GM19035 (cell line): ENCODE data around the gene CISH.

Experiments
- ATAC-seq: cut with Tn5 transposase; IDR thresholded peaks from one replicate; pipeline ENCODE4 v1.9.1; 2021; ENCODE audit not compliant: unreplicated experiment

Gene CISH

GRCh38 chr3:50599716-50600118, 11.9 kb downstream of the CISH start:
- no peak for ATAC-seq

GRCh38 chr3:50599115-50599715, 12.4 kb downstream of the CISH start:
- no peak for ATAC-seq

GRCh38 chr3:50594253-50594785, 17.3 kb downstream of the CISH start:
- no peak for ATAC-seq

GRCh38 chr3:50592568-50592967, 19.0 kb downstream of the CISH start:
- ATAC-seq, result no peak

- ATAC-seq, result peak; percentile 6
Observed at GRCh38 chr3:50591196-50591741, 20.3 kb downstream of the CISH start.

GRCh38 chr3:50588759-50589433, 22.7 kb downstream of the CISH start:
- no peak for ATAC-seq

- ATAC-seq, result no peak
Observed at GRCh38 chr3:50587806-50588758, 23.5 kb downstream of the CISH start.

- no peak for ATAC-seq
Observed at GRCh38 chr3:50587373-50587772, 24.2 kb downstream of the CISH start.

GRCh38 chr3:50586763-50587070, 24.9 kb downstream of the CISH start:
- no peak for ATAC-seq

GRCh38 chr3:50585919-50586762, 25.4 kb downstream of the CISH start:
- no peak for ATAC-seq

- ATAC-seq, result no peak
Observed at GRCh38 chr3:50584391-50584790, 27.2 kb downstream of the CISH start.

GRCh38 chr3:50583897-50584296, 27.7 kb downstream of the CISH start:
- no peak for ATAC-seq

- no peak for ATAC-seq
Observed at GRCh38 chr3:50582083-50582482, 29.5 kb downstream of the CISH start.

- no peak for ATAC-seq
Observed at GRCh38 chr3:50581459-50581842, 30.1 kb downstream of the CISH start.

GRCh38 chr3:50580683-50581458, 30.7 kb downstream of the CISH start:
- no peak for ATAC-seq

- no peak for ATAC-seq
Observed at GRCh38 chr3:50577348-50577747, 34.2 kb downstream of the CISH start.

GRCh38 chr3:50575372-50575771, 36.2 kb downstream of the CISH start:
- ATAC-seq, result no peak

- no peak for ATAC-seq
Observed at GRCh38 chr3:50574444-50574831, 37.1 kb downstream of the CISH start.

GRCh38 chr3:50573566-50574443, 37.8 kb downstream of the CISH start:
- no peak for ATAC-seq
